Right cardiac atrium (tissue), 5 donors: ENCODE data around the gene SPP1. TPM values are rescaled to one million over a fixed set of nuclear protein-coding genes. Genes with fewer than 3 reads are reported as not detected.
"Not testable (repeated sequence)": the region's sequence is repeated elsewhere in the genome, so short reads cannot be mapped to it uniquely, and the experiment has no call there.

ENCODE experiments used
- ATAC-seq, 2 donors: fragments of 200-7000 bp; cut with Tn5 transposase; one replicate each; pipeline versions ENCODE4 v1.8.0 to v1.9.1; 2020; ENCODE audit warnings: moderate library complexity in 2 of 2, mild to moderate bottlenecking in 1 of 2
- DNase-seq, 3 donors: peaks; one replicate each; pipeline ENCODE4 v3.0.0-alpha.2; 2020
- H3K27ac ChIP-seq: one replicate; pipeline ENCODE4 v1.5.1; 2013; ENCODE audit warnings: mild to moderate bottlenecking, low read length, control low read depth, moderate library complexity
- H3K27me3 ChIP-seq: one replicate; pipeline ENCODE4 v1.6.1; 2013; ENCODE audit not compliant: control insufficient read depth, insufficient read depth
- H3K4me1 ChIP-seq: one replicate; pipeline ENCODE4 v1.6.1; 2013; ENCODE audit warnings: low read length; ENCODE audit not compliant: control insufficient read depth, insufficient read depth
- H3K4me3 ChIP-seq: one replicate; pipeline ENCODE4 v1.5.1; 2013; ENCODE audit warnings: low read length, control low read depth
- H3K9me3 ChIP-seq: one replicate; pipeline ENCODE4 v1.6.1; 2013; ENCODE audit warnings: low read length; ENCODE audit not compliant: control insufficient read depth
- WGBS: extraction: QIAGEN DNeasy Blood & Tissue Kit; methylation state at CpG from one replicate; pipeline ENCODE4 v1.1.7; 2013; 5-methylcytosine and 5-hydroxymethylcytosine counted together
- intact Hi-C, 4 donors: fragments of 100-400 bp; cut with DNase I; formaldehyde crosslinking; loops; one replicate each; pipeline versions ENCODE4 v1.11.0 to v1.14.0; 2022 to 2023
- long read RNA-seq, 4 donors: library from polyadenylated mRNA; unstranded; transcript quantifications; one replicate each; pipeline ENCODE4 v2.0.0, GENCODE V29; 2020 to 2021
- polyA plus RNA-seq: library from polyadenylated mRNA; stranded (reverse); fragments of 200-250 nt; gene quantifications from one replicate; pipeline ENCODE4 v1.2.3, GENCODE V29; 2013
- total RNA-seq, 4 donors: library from RNA; stranded (reverse); fragmentation: NEBNext Ultra II Directional; extraction: Animal tissue kit (Norgen Biotek cat#: 25700); gene quantifications; one replicate each; pipeline ENCODE4 v1.2.1, GENCODE V29; 2021
- donor health status: healthy with polysubstance abuse.
- donor health status: DM: no; HTN: yes; CAD: no.
- donor health status: DM: no; HTN: no; CAD: no.
- donor health status: DM: no; HTN: yes; CAD: no; lungs with severe emphysema.
- donor health status: DM: yes; HTN: yes; CAD: no.

SPP1 gene
- 10 to 100 TPM in 2 of 4 donors, 1 to 10 TPM in 2; 3.1 to 38.8 (median 19.2) TPM for total RNA-seq
- 20.9 TPM for polyA plus RNA-seq
- long read RNA-seq, donor 1, transcript SPP1-203 (7 exons, 1,473 nt), result major isoform, 16 of 21 reads
- long read RNA-seq, donor 1, partial matches to known transcripts, result 0 of 21 reads
- long read RNA-seq, donor 1, other reads (novel, unspliced or antisense), result 0 of 21 reads
- long read RNA-seq, donor 2, partial matches to known transcripts, result 0 of 1 reads
- long read RNA-seq, donor 2, other reads (novel, unspliced or antisense), result 0 of 1 reads
- long read RNA-seq, donor 3, transcript SPP1-201 (6 exons, 1,581 nt), result minor isoform, 7 of 26 reads
- long read RNA-seq, donor 3, transcript SPP1-203 (7 exons, 1,473 nt), result major isoform, 17 of 26 reads
- long read RNA-seq, donor 3, partial matches to known transcripts, result 1 of 26 reads
- long read RNA-seq, donor 3, other reads (novel, unspliced or antisense), result 1 of 26 reads
- long read RNA-seq, donor 4, transcript SPP1-203 (7 exons, 1,473 nt), result major isoform, 7 of 8 reads
- long read RNA-seq, donor 4, partial matches to known transcripts, result 0 of 8 reads
- long read RNA-seq, donor 4, other reads (novel, unspliced or antisense), result 0 of 8 reads

- Histone ChIP-seq H3K27ac (no peak within 1 kb of the TSS), H3K4me3 (no peak within 1 kb of the TSS), H3K4me1 (no peaks in the 10 kb centered on the region), H3K9me3 (no peaks in the 10 kb centered on the region), H3K27me3 (no peaks in the 10 kb centered on the region)
- DNase-seq (no peak), ATAC-seq (no peak)
- intact Hi-C loops, result loop anchor here in 2 of 4 donors (2.0 to 10.0 kb wide), 2 partner anchors 123 to 291 kb away; no protein-coding TSS in a partner anchor
- 29% methylated on average over 8 of the region's 8 CpGs for WGBS
These were observed at the start of gene SPP1 for GRCh38 chr4:87975466-87975865. TSS of gene SPP1 (plus strand) at chr4:87975714. CDS start at chr4:87976896, 1,182 bp downstream.

GRCh38 chr4:87926554-87927098 lies 48.9 kb upstream of the SPP1 start:
- WGBS, result 86% methylated on average over 4 of the region's 4 CpGs
- no peak for ATAC-seq
- DNase-seq, result no peak
- intact Hi-C loops, result loop anchor here in 2 of 4 donors (1.0 kb wide), 2 partner anchors 11 to 12 kb away; no protein-coding TSS in a partner anchor
- H3K27me3 ChIP-seq, result no peaks in the 10 kb centered on the region
- H3K4me1 ChIP-seq, result no peaks in the 10 kb centered on the region
- no peaks in the 10 kb centered on the region for H3K9me3 ChIP-seq
- H3K27ac ChIP-seq, result no peak overlapping the region
- H3K4me3 ChIP-seq, result no peak overlapping the region

- no peaks in the 10 kb centered on the region for H3K4me1 ChIP-seq
- 71% methylated on average over 1 of the region's 1 CpG for WGBS
- no peak overlapping the region for H3K27ac ChIP-seq
- no peak overlapping the region for H3K4me3 ChIP-seq
- DNase-seq (no peak), ATAC-seq (no peak)
- no peaks in the 10 kb centered on the region for H3K27me3 ChIP-seq
- H3K9me3 ChIP-seq, result no peaks in the 10 kb centered on the region
- intact Hi-C loops, result no loop called here
These were observed 44.9 kb upstream of the SPP1 start for GRCh38 chr4:87930629-87931028.

GRCh38 chr4:87931932-87932331 lies 43.6 kb upstream of the SPP1 start:
- H3K27ac ChIP-seq, result no peak overlapping the region
- WGBS, result 75% methylated on average over 1 of the region's 1 CpG
- no peaks in the 10 kb centered on the region for H3K9me3 ChIP-seq
- intact Hi-C loops, result no loop called here
- no peaks in the 10 kb centered on the region for H3K27me3 ChIP-seq
- H3K4me1 ChIP-seq, result no peaks in the 10 kb centered on the region
- no peak overlapping the region for H3K4me3 ChIP-seq
- ATAC-seq (no peak), DNase-seq (no peak)

GRCh38 chr4:87932718-87933141 lies 42.8 kb upstream of the SPP1 start:
- H3K27ac ChIP-seq, result no peak overlapping the region
- no peaks in the 10 kb centered on the region for H3K9me3 ChIP-seq
- H3K4me1 ChIP-seq, result no peaks in the 10 kb centered on the region
- intact Hi-C loops, result no loop called here
- DNase-seq (no peak), ATAC-seq (no peak)
- no peak overlapping the region for H3K4me3 ChIP-seq
- no peaks in the 10 kb centered on the region for H3K27me3 ChIP-seq
- WGBS, result 75% methylated on average over 5 of the region's 5 CpGs

GRCh38 chr4:87933337-87933736 lies 42.2 kb upstream of the SPP1 start:
- intact Hi-C loops, result no loop called here
- Histone ChIP-seq H3K27me3 (no peaks in the 10 kb centered on the region), H3K4me1 (no peaks in the 10 kb centered on the region), H3K4me3 (no peak overlapping the region), H3K27ac (no peak overlapping the region), H3K9me3 (no peaks in the 10 kb centered on the region)
- no peak for ATAC-seq
- WGBS, result 81% methylated on average over 1 of the region's 1 CpG
- DNase-seq, result no peak

GRCh38 chr4:87934157-87934704 lies 41.3 kb upstream of the SPP1 start:
- Histone ChIP-seq H3K27ac (no peak overlapping the region), H3K9me3 (no peaks in the 10 kb centered on the region), H3K27me3 (no peaks in the 10 kb centered on the region), H3K4me3 (no peak overlapping the region), H3K4me1 (no peaks in the 10 kb centered on the region)
- no peak for ATAC-seq
- intact Hi-C loops, result no loop called here
- no peak for DNase-seq
- 91% methylated on average over 2 of the region's 2 CpGs for WGBS

- Histone ChIP-seq H3K27ac (no peak overlapping the region), H3K27me3 (no peaks in the 10 kb centered on the region), H3K4me3 (no peak overlapping the region), H3K4me1 (no peaks in the 10 kb centered on the region), H3K9me3 (no peaks in the 10 kb centered on the region)
- intact Hi-C loops, result no loop called here
- WGBS, result 47% methylated on average over 2 of the region's 2 CpGs
- DNase-seq (no peak), ATAC-seq (no peak)
These were observed 40.5 kb upstream of the SPP1 start for GRCh38 chr4:87934973-87935372.

GRCh38 chr4:87935954-87936353 lies 39.6 kb upstream of the SPP1 start:
- 75% methylated on average over 7 of the region's 9 CpGs for WGBS
- H3K4me1 ChIP-seq, intact Hi-C loops, H3K4me3 ChIP-seq, H3K27me3 ChIP-seq, DNase-seq, H3K9me3 ChIP-seq, ATAC-seq, H3K27ac ChIP-seq: not testable (repeated sequence)

GRCh38 chr4:87937523-87937922 lies 38.0 kb upstream of the SPP1 start:
- intact Hi-C loops, result loop anchor here in 1 of 4 donors (1.0 kb wide), 1 partner anchor 11 kb away; no protein-coding TSS in a partner anchor
- no peak for ATAC-seq
- Histone ChIP-seq H3K27ac (no peak overlapping the region), H3K4me3 (no peak overlapping the region), H3K4me1 (no peaks in the 10 kb centered on the region), H3K9me3 (no peaks in the 10 kb centered on the region), H3K27me3 (no peaks in the 10 kb centered on the region)
- WGBS, result 91% methylated on average over 1 of the region's 1 CpG
- no peak for DNase-seq

- ATAC-seq, result no peak
- DNase-seq, result no peak
- H3K27me3 ChIP-seq, result no peaks in the 10 kb centered on the region
- H3K4me1 ChIP-seq, result no peaks in the 10 kb centered on the region
- H3K9me3 ChIP-seq, result no peaks in the 10 kb centered on the region
- H3K4me3 ChIP-seq, result no peak overlapping the region
- H3K27ac ChIP-seq, result no peak overlapping the region
- intact Hi-C loops, result loop anchor here in 1 of 4 donors (1.0 kb wide), 1 partner anchor 12 kb away; no protein-coding TSS in a partner anchor
These were observed 36.8 kb upstream of the SPP1 start for GRCh38 chr4:87938746-87939145.
